K562 (cell line): ENCODE results near the gene ATP6V1A. TPM values are rescaled to one million over a fixed set of nuclear protein-coding genes. Genes with fewer than 3 reads are reported as not detected.

ENCODE experiments used
- ARID4B ChIP-seq: sonication (generic); formaldehyde crosslinking; IDR thresholded peaks from 2 replicates; pipeline ENCODE4 v1.8.0; 2022; ENCODE audit warnings: mild to moderate bottlenecking, missing genetic modification reagents
- CEBPB ChIP-seq: fragments of 450-650 bp; IDR thresholded peaks from 2 replicates; pipeline ENCODE4 v1.6.1; 2016; ENCODE audit warnings: missing genetic modification characterization, missing compliant biosample characterization
- CEBPG ChIP-seq, 3 experiments: fragments of 200-800 bp in 1 of 3; sonication (Bioruptor generic) in 1 of 3; sonication (generic) in 1 of 3; formaldehyde crosslinking in 1 of 3; IDR thresholded peaks in 2 of 3; conservative IDR thresholded peaks in 1 of 3; 2 replicates each; pipeline versions ENCODE4 v1.6.1 to v1.8.0; 2016 to 2022; ENCODE audit warnings: missing compliant biosample characterization in 2 of 3, missing genetic modification characterization in 2 of 3, mild to moderate bottlenecking in 1 of 3, missing genetic modification reagents in 1 of 3
- CTCF ChIP-seq, 3 experiments: IDR thresholded peaks in 2 of 3; conservative IDR thresholded peaks in 1 of 3; 2 replicates each; pipeline ENCODE4 v1.5.1; 2011 to 2012; ENCODE audit warnings: low read length in 3 of 3, mild to moderate bottlenecking in 3 of 3, control low read depth in 2 of 3, improper control_type of control experiment in 1 of 3, inconsistent platforms in 1 of 3, low read depth in 1 of 3, mixed read lengths in 1 of 3, moderate library complexity in 1 of 3; ENCODE audit not compliant: insufficient read depth in 2 of 3
- DNMT1 ChIP-seq: fragments of 450-650 bp; IDR thresholded peaks from 2 replicates; pipeline ENCODE4 v1.6.1; 2016; ENCODE audit warnings: antibody characterized with exemption, mild to moderate bottlenecking
- E2F3 ChIP-seq: fragments of 250-450 bp; sonication (Bioruptor Pico); IDR thresholded peaks from 2 replicates; pipeline ENCODE4 v1.4.0; 2020; ENCODE audit warnings: mild to moderate bottlenecking
- RAD21 ChIP-seq, 2 experiments: fragments of 250-450 bp in 1 of 2; fragments of 450-650 bp in 1 of 2; sonication (Bioruptor Pico) in 1 of 2; formaldehyde crosslinking in 1 of 2; IDR thresholded peaks in 1 of 2; conservative IDR thresholded peaks in 1 of 2; 2 replicates each; pipeline versions ENCODE4 v1.4.0 to v1.8.0; 2020 to 2022; ENCODE audit warnings: mild to moderate bottlenecking in 2 of 2, moderate library complexity in 1 of 2
- SP2 ChIP-seq: IDR thresholded peaks from 2 replicates; pipeline ENCODE4 v1.6.1; 2011; ENCODE audit warnings: mild to moderate bottlenecking, low read depth, low read length, moderate library complexity; ENCODE audit not compliant: poor library complexity, severe bottlenecking; ENCODE audit errors: extremely low read depth
- TBP ChIP-seq: optimal IDR thresholded peaks from 2 replicates; pipeline ENCODE3; 2011; ENCODE audit warnings: low read depth, low read length, improper control_type of control experiment
- YBX1 ChIP-seq: fragments of 450-650 bp; IDR thresholded peaks from 2 replicates; pipeline ENCODE4 v1.7.1; 2016; ENCODE audit warnings: mild to moderate bottlenecking
- ZBTB7A ChIP-seq: IDR thresholded peaks from 2 replicates; pipeline ENCODE4 v1.6.1; 2011; ENCODE audit warnings: low read depth, mild to moderate bottlenecking, low read length, moderate library complexity, borderline replicate concordance; ENCODE audit not compliant: control insufficient read depth
- ZFP1 ChIP-seq: fragments of 450-650 bp; formaldehyde crosslinking; IDR thresholded peaks from 2 replicates; pipeline ENCODE4 v1.4.0; 2020; ENCODE audit warnings: mild to moderate bottlenecking, mixed read lengths
- ZFP91 ChIP-seq: sonication (generic); formaldehyde crosslinking; IDR thresholded peaks from 2 replicates; pipeline ENCODE4 v1.8.0; 2022; ENCODE audit warnings: mild to moderate bottlenecking, missing genetic modification reagents
- ZHX1 ChIP-seq: fragments of 150-350 bp; conservative IDR thresholded peaks from 2 replicates; pipeline ENCODE4 v1.6.1; 2014; ENCODE audit warnings: low read length
- ZNF239 ChIP-seq: fragments of 250-450 bp; sonication (Bioruptor Pico); IDR thresholded peaks from 2 replicates; pipeline ENCODE4 v1.4.0; 2020; ENCODE audit warnings: mild to moderate bottlenecking
- polyA plus RNA-seq, 8 experiments: library from polyadenylated mRNA; depleted of rRNA in 4 of 8; stranded (reverse) in 5 of 8; unstranded in 3 of 8; fragments of >200 nt; fragmentation: Nextera tagmentation in 2 of 8; fragmentation: Illumina TruSeq in 1 of 8; extraction: Ambion mirVana in 2 of 8; extraction: Trizol in 1 of 8; gene quantifications; 2 replicates each; pipeline versions ENCODE4 v1.2.1 to v1.2.3, GENCODE V29; 2011 to 2014; ENCODE audit warnings: inconsistent platforms in 1 of 8, missing spikeins in 1 of 8
- total RNA-seq, 7 experiments: library from RNA; depleted of rRNA in 6 of 7; stranded (reverse); fragments of >200 nt in 6 of 7; fragmentation: Illumina TruSeq in 2 of 7; extraction: Trizol in 2 of 7; gene quantifications; 2 replicates each; pipeline versions ENCODE4 v1.2.1 to v1.2.3, GENCODE V29; 2011 to 2021; ENCODE audit warnings: low replicate concordance in 1 of 7

ATP6V1A gene
- total and polyA plus RNA-seq, 9 of the 15 experiments (the other 6 are each of a cell fraction or from before 2014, with no cell fraction given) = 23.6 to 57.1 (median 39.9) TPM

GRCh38 chr3:113744941-113745755, 1.7 kb upstream of the ATP6V1A start (continued):
- no peak for TF ChIP-seq CEBPG (CRISPR knock-in tag; IDR thresholded peaks at IDR 0.05)
- TF ChIP-seq CEBPG (tag; conservative IDR thresholded peaks at IDR 0.05 in 1 of 2, IDR thresholded peaks at IDR 0.05 in 1 of 2) = peak; percentile 40 to 53; a peak in 3 of 4 replicates
- peak; percentile 48 to 53; a peak in 3 of 4 replicates for TF ChIP-seq RAD21 (CRISPR knock-in tag; conservative IDR thresholded peaks at IDR 0.05 in 1 of 2, IDR thresholded peaks at IDR 0.05 in 1 of 2)
- no peak for TF ChIP-seq ZFP1 (CRISPR knock-in tag)
- TF ChIP-seq ZBTB7A = peak; percentile 80; the same call in 1 of the 2 replicates
- peak; percentile 69 for TF ChIP-seq TBP
- TF ChIP-seq E2F3 (CRISPR knock-in tag) = no peak
- TF ChIP-seq CEBPB (tag) = peak; percentile 62
- no peak for TF ChIP-seq DNMT1
- no peak for TF ChIP-seq ZFP91 (CRISPR knock-in tag)
- TF ChIP-seq SP2 = no peak
- 0 out of 2 replicates have a peak, but pooled peaks have one; percentile 35 for TF ChIP-seq ARID4B (CRISPR knock-in tag)
- TF ChIP-seq ZHX1 = no peak
- peak; percentile 60 to 77 (median 76); a peak in 5 of 6 replicates for TF ChIP-seq CTCF (IDR thresholded peaks at IDR 0.05 in 2 of 3, conservative IDR thresholded peaks at IDR 0.05 in 1 of 3; ENCODE audit: insufficient read depth in 2 of 3, low read depth in 1 of 3, low read length in 3 of 3)
- TF ChIP-seq YBX1 = no peak
- no peak for TF ChIP-seq ZNF239 (CRISPR knock-in tag)
